Measurements from ENCODE around the gene GBA2. TPM values are rescaled to one million over a fixed set of nuclear protein-coding genes. Genes with fewer than 3 reads are reported as not detected.

The GBA2 gene
- total RNA-seq, 1 donor from 2014 or later = 130 TPM

DNA sequence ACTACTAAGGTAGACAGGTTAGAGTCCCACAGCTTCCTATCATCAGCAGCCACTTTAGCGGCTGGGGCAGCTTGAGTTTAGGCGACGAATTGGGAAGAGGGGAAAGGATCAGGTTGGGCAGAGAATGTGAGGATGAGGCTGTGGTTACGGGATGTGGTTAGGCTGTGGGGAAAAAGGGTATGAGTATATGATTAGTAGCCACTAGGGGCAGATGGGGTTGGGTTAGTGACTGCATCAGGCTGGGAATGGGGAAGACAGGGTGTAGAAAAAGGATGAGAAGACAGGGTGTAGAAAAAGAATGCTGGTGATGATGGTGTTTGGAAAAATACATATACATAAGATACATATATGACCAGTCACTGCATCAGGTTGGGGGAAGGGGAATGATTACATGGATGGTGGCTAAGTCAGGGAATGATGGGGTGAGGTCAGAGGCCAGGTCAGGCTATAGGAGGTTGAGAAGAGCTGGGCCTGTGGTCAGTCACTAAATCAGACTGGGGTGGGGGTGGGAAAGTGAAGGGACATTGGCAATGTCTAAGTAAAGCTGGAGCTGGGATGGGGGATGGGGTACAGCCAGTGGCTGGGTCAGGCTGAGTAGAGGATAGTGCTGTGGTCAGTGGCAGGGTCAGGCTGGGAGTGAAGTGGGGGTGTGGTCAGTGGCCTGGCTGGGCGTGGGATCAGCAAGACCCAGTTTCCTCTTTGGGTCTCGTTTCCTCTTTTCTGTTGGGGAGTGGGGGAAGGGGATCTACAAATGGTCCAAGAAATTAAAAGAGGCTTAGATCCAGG lies 19.1 kb downstream of the GBA2 start:
- Mint-ChIP-seq H3K9me3 (ENCODE audit: low read depth) (no peaks in the 10 kb centered on the region), H3K27me3 (no peaks in the 10 kb centered on the region), H3K27ac (no peak overlapping the region), H3K4me1 (ENCODE audit: low read depth) (peaks cover 21% of the 10 kb centered on the region), H3K4me3 (ENCODE audit: low read depth) (no peak overlapping the region), H3K36me3 (ENCODE audit: insufficient read depth) (peaks cover 3% of the 10 kb centered on the region)
- TF ChIP-seq, protein P1, sequence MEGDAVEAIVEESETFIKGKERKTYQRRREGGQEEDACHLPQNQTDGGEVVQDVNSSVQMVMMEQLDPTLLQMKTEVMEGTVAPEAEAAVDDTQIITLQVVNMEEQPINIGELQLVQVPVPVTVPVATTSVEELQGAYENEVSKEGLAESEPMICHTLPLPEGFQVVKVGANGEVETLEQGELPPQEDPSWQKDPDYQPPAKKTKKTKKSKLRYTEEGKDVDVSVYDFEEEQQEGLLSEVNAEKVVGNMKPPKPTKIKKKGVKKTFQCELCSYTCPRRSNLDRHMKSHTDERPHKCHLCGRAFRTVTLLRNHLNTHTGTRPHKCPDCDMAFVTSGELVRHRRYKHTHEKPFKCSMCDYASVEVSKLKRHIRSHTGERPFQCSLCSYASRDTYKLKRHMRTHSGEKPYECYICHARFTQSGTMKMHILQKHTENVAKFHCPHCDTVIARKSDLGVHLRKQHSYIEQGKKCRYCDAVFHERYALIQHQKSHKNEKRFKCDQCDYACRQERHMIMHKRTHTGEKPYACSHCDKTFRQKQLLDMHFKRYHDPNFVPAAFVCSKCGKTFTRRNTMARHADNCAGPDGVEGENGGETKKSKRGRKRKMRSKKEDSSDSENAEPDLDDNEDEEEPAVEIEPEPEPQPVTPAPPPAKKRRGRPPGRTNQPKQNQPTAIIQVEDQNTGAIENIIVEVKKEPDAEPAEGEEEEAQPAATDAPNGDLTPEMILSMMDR (IDR thresholded peaks at IDR 0.05; ENCODE audit: unreplicated experiment) = peak; percentile 54
- no peak for DNase-seq (ENCODE audit: low spot score, unreplicated experiment)

DNA sequence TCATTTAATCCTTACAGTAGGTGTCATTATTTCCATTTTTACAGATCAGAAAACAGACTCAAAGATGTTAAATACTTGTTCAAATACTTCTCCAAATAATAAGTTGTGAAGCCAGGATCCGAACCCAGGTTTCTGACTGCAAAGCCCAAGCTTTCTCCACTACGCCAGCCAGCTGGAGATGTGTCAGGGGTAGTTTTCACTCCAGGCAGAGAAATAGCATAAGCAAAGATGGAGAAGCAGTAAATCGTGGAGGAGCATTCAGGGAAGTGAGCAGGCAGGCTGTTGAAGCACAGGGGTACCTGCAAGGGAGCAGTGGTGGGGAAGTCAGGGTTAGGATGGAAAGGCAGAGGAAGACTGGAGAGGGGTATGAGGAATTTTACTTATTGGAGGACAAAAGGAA lies 19.9 kb downstream of the GBA2 start:
- peaks cover 21% of the 10 kb centered on the region for H3K4me1 Mint-ChIP-seq (ENCODE audit: low read depth)
- no peak overlapping the region for H3K27ac Mint-ChIP-seq
- no peaks in the 10 kb centered on the region for H3K9me3 Mint-ChIP-seq (ENCODE audit: low read depth)
- H3K27me3 Mint-ChIP-seq = no peaks in the 10 kb centered on the region
- no peak overlapping the region for H3K4me3 Mint-ChIP-seq (ENCODE audit: low read depth)
- DNase-seq (ENCODE audit: low spot score, unreplicated experiment) = no peak
- H3K36me3 Mint-ChIP-seq (ENCODE audit: insufficient read depth) = peaks cover 6% of the 10 kb centered on the region
- TF ChIP-seq, protein P1 (IDR thresholded peaks at IDR 0.05; ENCODE audit: unreplicated experiment) = no peak

DNA sequence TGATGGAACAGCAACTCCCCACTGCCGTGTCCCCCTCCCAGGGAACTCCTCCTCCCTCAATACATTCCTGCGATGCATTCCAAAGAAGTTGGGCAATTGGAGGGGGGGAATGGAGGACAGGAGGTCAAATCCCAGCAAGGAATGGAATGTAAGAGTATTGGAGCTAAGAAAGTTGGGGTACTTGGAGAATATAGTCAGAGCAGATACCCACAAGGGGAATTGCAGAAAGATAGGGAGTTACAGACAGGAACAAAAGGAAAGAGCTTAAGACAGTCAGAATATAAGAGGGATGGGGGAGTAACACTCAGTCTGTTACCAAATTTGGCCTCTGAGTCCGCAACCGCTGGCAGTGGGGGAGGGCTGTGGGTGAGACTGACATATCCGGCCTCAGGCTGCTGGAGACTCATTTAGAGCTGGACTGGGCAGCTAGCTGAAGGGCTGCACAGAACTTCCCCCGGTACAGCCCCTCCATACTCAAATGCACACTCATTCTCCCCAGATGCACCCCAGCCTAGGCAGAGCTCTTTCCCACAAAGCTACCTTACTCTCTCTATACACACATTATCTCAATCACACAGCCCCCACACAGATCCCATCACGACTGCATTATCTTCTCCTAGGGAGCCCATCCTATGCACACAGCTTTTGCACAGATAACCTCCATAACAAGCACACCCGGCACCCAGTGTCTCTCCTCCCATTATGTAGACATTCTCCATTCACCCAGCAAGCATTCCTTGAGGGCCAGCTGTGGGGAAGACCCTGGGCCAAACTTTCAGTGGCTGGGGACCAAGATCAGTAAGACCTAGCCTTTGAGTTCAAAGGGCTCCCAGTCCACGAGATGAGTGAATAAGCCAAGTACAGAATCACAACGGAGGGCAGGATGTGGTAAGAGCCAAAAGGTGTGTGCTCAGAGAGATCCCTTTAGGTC lies 20.7 kb downstream of the GBA2 start:
- H3K27ac Mint-ChIP-seq = no peak overlapping the region
- TF ChIP-seq, protein P1 (IDR thresholded peaks at IDR 0.05; ENCODE audit: unreplicated experiment) = no peak
- H3K4me3 Mint-ChIP-seq (ENCODE audit: low read depth) = no peak overlapping the region
- H3K9me3 Mint-ChIP-seq (ENCODE audit: low read depth) = no peaks in the 10 kb centered on the region
- peaks cover 6% of the 10 kb centered on the region for H3K36me3 Mint-ChIP-seq (ENCODE audit: insufficient read depth)
- peaks cover 19% of the 10 kb centered on the region for H3K4me1 Mint-ChIP-seq (ENCODE audit: low read depth)
- no peaks in the 10 kb centered on the region for H3K27me3 Mint-ChIP-seq
- no peak for DNase-seq (ENCODE audit: low spot score, unreplicated experiment)

DNA sequence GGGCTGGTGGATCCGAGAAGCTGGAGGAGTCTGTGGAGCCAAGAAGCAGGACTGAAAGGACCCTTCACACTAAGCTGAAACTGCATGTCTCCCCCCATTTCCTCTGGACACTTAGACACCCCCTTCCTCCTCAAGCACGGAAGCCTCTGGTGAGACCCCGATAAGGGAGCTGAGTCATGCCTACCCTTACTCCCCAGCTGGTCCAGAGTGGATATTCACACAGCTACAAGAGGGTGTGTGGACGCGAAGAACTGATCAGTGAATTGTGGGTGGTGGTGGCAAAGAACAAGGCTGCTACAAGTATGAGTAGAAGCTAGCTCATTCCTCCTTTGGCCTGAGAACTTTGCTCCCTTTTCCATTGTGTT lies 21.4 kb downstream of the GBA2 start:
- H3K9me3 Mint-ChIP-seq (ENCODE audit: low read depth) = no peaks in the 10 kb centered on the region
- H3K36me3 Mint-ChIP-seq (ENCODE audit: insufficient read depth) = peaks cover 6% of the 10 kb centered on the region
- peaks cover 13% of the 10 kb centered on the region for H3K4me1 Mint-ChIP-seq (ENCODE audit: low read depth)
- no peak overlapping the region for H3K27ac Mint-ChIP-seq
- H3K27me3 Mint-ChIP-seq = no peaks in the 10 kb centered on the region
- H3K4me3 Mint-ChIP-seq (ENCODE audit: low read depth) = no peak overlapping the region
- no peak for DNase-seq (ENCODE audit: low spot score, unreplicated experiment)
- TF ChIP-seq, protein P1 (IDR thresholded peaks at IDR 0.05; ENCODE audit: unreplicated experiment) = no peak

DNA sequence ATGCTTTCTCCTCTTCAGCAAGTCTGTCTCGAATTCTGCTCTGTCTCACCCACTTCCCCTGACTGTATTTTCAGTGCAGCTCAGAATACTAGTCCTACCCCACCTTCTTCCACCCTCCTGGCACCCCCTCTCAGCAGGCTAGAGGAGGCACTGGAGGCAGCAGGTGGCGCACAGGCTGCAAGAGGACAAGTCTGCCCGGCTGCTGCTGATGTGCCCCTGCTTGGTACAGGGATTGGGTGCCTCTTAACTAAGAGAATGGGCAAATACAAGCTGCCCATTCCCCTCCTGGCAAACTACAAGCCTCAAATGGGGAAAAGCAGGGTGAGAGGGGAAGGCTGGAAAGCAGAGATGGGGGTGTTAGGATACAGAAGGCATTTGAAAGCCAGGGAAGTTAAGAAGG lies 22.1 kb downstream of the GBA2 start:
- H3K36me3 Mint-ChIP-seq (ENCODE audit: insufficient read depth) = peaks cover 11% of the 10 kb centered on the region
- TF ChIP-seq, protein P1 (IDR thresholded peaks at IDR 0.05; ENCODE audit: unreplicated experiment) = no peak
- no peaks in the 10 kb centered on the region for H3K27me3 Mint-ChIP-seq
- H3K4me1 Mint-ChIP-seq (ENCODE audit: low read depth) = peaks cover 13% of the 10 kb centered on the region
- H3K4me3 Mint-ChIP-seq (ENCODE audit: low read depth) = no peak overlapping the region
- H3K27ac Mint-ChIP-seq = peak overlapping the region; percentile 80
- no peaks in the 10 kb centered on the region for H3K9me3 Mint-ChIP-seq (ENCODE audit: low read depth)
- DNase-seq (ENCODE audit: low spot score, unreplicated experiment) = no peak

Data from progenitor cell of endocrine pancreas (in vitro differentiated cells).